K562 (cell line): ENCODE measurements around the gene ITGA11. TPM values are rescaled to one million over a fixed set of nuclear protein-coding genes. Genes with fewer than 3 reads are reported as not detected.

Experiments used
- ARHGAP35 ChIP-seq: fragments of 450-650 bp; IDR thresholded peaks from 2 replicates; pipeline ENCODE4 v1.6.1; 2018; ENCODE audit not compliant: partially characterized antibody
- CREB1 ChIP-seq, 2 experiments: sonication (generic) in 1 of 2; formaldehyde crosslinking in 1 of 2; IDR thresholded peaks; 2 replicates each; pipeline versions ENCODE4 v1.6.1 to v1.8.0; 2012 to 2022; ENCODE audit warnings: inconsistent platforms in 1 of 2, mild to moderate bottlenecking in 1 of 2, missing genetic modification reagents in 1 of 2, moderate library complexity in 1 of 2
- FOXK2 ChIP-seq, 2 experiments: fragments of 450-650 bp; IDR thresholded peaks in 1 of 2; conservative IDR thresholded peaks in 1 of 2; 2 replicates each; pipeline ENCODE4 v1.6.1; 2016; ENCODE audit warnings: low read depth in 2 of 2, mild to moderate bottlenecking in 1 of 2
- FOXM1 ChIP-seq, 2 experiments: fragments of 450-650 bp in 1 of 2; sonication (generic) in 1 of 2; formaldehyde crosslinking in 1 of 2; IDR thresholded peaks; 2 replicates each; pipeline versions ENCODE4 v1.6.1 to v1.9.0; 2017 to 2022; ENCODE audit warnings: low read depth in 2 of 2, mild to moderate bottlenecking in 2 of 2, missing genetic modification reagents in 1 of 2, moderate library complexity in 1 of 2
- HNRNPLL ChIP-seq: fragments of 200-400 bp; formaldehyde crosslinking; IDR thresholded peaks from 2 replicates; pipeline ENCODE4 v1.6.1; 2017; ENCODE audit warnings: low read length, low read depth, mild to moderate bottlenecking; ENCODE audit not compliant: poor library complexity, severe bottlenecking
- NELFE ChIP-seq: IDR thresholded peaks from 2 replicates; pipeline ENCODE4 v1.6.1; 2011; ENCODE audit warnings: mild to moderate bottlenecking; ENCODE audit not compliant: insufficient read depth, insufficient read length
- NR1H2 ChIP-seq: sonication (generic); formaldehyde crosslinking; IDR thresholded peaks from 2 replicates; pipeline ENCODE4 v1.4.0; 2020; ENCODE audit warnings: mild to moderate bottlenecking, missing genetic modification reagents
- POLR2B ChIP-seq: fragments of 450-650 bp; IDR thresholded peaks from 2 replicates; pipeline ENCODE4 v1.6.1; 2018; ENCODE audit warnings: low read depth; ENCODE audit not compliant: partially characterized antibody
- RB1 ChIP-seq: fragments of 450-650 bp; IDR thresholded peaks from 2 replicates; pipeline ENCODE4 v1.6.1; 2017; ENCODE audit warnings: low read depth, mild to moderate bottlenecking
- SAP30 ChIP-seq: fragments of 200-600 bp; sonication (generic); IDR thresholded peaks from 2 replicates; pipeline ENCODE4 v1.6.1; 2012; ENCODE audit warnings: borderline replicate concordance, low read depth, mild to moderate bottlenecking, moderate library complexity, low read length, control low read depth, inconsistent platforms; ENCODE audit not compliant: insufficient read depth, poor library complexity, severe bottlenecking
- SRSF1 ChIP-seq: fragments of 200-400 bp; formaldehyde crosslinking; IDR thresholded peaks from 2 replicates; pipeline ENCODE4 v1.6.1; 2017; ENCODE audit warnings: mild to moderate bottlenecking, low read depth, low read length, moderate library complexity
- ZNF282 ChIP-seq: sonication (generic); formaldehyde crosslinking; IDR thresholded peaks from 2 replicates; pipeline ENCODE4 v1.8.1; 2023; ENCODE audit warnings: missing genetic modification reagents
- ZNF583 ChIP-seq: fragments of 250-450 bp; sonication (Bioruptor Pico); IDR thresholded peaks from 2 replicates; pipeline ENCODE4 v1.4.0; 2020
- polyA plus RNA-seq, 8 experiments: library from polyadenylated mRNA; depleted of rRNA in 4 of 8; stranded (reverse) in 5 of 8; unstranded in 3 of 8; fragments of >200 nt; fragmentation: Nextera tagmentation in 2 of 8; fragmentation: Illumina TruSeq in 1 of 8; extraction: Ambion mirVana in 2 of 8; extraction: Trizol in 1 of 8; gene quantifications; 2 replicates each; pipeline versions ENCODE4 v1.2.1 to v1.2.3, GENCODE V29; 2011 to 2014; ENCODE audit warnings: inconsistent platforms in 1 of 8, missing spikeins in 1 of 8
- total RNA-seq, 7 experiments: library from RNA; depleted of rRNA in 6 of 7; stranded (reverse); fragments of >200 nt in 6 of 7; fragmentation: Illumina TruSeq in 2 of 7; extraction: Trizol in 2 of 7; gene quantifications; 2 replicates each; pipeline versions ENCODE4 v1.2.1 to v1.2.3, GENCODE V29; 2011 to 2021; ENCODE audit warnings: low replicate concordance in 1 of 7
- TF ChIP-seq, protein P1 (sequence below): fragments of 450-650 bp; IDR thresholded peaks from 2 replicates; pipeline ENCODE4 v1.6.1; 2017; ENCODE audit warnings: antibody characterized with exemption, mild to moderate bottlenecking
- TF ChIP-seq, protein P2 (sequence below): sonication (generic); formaldehyde crosslinking; IDR thresholded peaks from 2 replicates; pipeline ENCODE4 v1.8.0; 2022; ENCODE audit warnings: mild to moderate bottlenecking, low read depth, missing genetic modification reagents
- TF ChIP-seq, protein P3 (sequence below): sonication (generic); formaldehyde crosslinking; IDR thresholded peaks from 2 replicates; pipeline ENCODE4 v1.8.0; 2023; ENCODE audit warnings: mild to moderate bottlenecking, missing genetic modification reagents

Gene ITGA11
- total and polyA plus RNA-seq, 9 of the 15 experiments (the other 6 are each of a cell fraction or from before 2014, with no cell fraction given), result 0.01 TPM; not detected in 8

DNA sequence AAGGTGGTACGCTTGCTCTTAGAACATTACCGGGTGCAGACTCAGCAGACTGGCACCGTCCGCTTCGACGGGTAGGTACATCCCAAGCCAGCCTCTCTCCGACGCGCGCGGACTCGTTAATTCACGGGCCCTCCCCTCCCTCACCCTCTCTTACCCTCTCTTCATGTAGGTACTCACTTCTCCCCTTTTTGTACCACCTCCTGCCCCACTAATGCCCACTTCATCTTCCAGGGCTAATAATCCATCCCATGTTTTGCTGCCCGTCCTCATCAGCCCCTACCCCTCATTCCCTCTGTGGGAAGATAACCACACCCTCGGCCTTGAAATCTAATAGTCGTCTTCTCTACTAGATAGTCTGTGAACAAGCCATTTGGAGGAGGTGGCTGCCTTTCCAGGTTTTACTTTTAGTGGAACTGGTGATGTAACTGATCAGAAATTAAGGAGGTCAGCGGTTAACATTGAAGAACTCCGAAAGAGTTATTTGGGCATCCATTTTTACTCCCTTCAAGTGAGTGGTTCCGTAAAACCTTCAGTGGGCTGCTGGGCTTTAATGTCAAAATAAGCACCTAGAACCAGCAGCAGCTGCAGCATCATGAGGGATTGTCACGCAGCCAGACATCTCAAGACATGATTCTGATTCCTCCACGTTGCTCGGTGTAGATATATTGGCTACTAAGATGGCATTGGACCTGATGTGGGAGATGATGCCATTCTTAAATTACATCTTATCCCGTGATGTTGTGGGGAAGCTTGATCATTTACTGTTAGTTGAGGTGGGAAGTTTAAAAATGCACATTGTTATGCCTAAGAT, 153.2 kb downstream of the ITGA11 start (continued):
- TF ChIP-seq CREB1 (IDR thresholded peaks at IDR 0.05) (no peak), CREB1 (CRISPR knock-in tag; IDR thresholded peaks at IDR 0.05) (0 out of 2 replicates have a peak, but pooled peaks have one; percentile 13), ZNF282 (CRISPR knock-in tag) (no peak), SAP30 (no peak), FOXM1 (IDR thresholded peaks at IDR 0.05; ENCODE audit: low read depth) (no peak), FOXM1 (CRISPR knock-in tag; IDR thresholded peaks at IDR 0.05; ENCODE audit: low read depth) (no peak), ARHGAP35 (no peak), ZNF583 (CRISPR knock-in tag) (no peak), POLR2B (peak; percentile 16), SRSF1 (no peak), NELFE (no peak), NR1H2 (no peak), HNRNPLL (no peak), FOXK2 (conservative IDR thresholded peaks at IDR 0.05 in 1 of 2, IDR thresholded peaks at IDR 0.05 in 1 of 2; ENCODE audit: low read depth in 2 of 2) (no peak), RB1 (no peak)
- TF ChIP-seq, protein P1, sequence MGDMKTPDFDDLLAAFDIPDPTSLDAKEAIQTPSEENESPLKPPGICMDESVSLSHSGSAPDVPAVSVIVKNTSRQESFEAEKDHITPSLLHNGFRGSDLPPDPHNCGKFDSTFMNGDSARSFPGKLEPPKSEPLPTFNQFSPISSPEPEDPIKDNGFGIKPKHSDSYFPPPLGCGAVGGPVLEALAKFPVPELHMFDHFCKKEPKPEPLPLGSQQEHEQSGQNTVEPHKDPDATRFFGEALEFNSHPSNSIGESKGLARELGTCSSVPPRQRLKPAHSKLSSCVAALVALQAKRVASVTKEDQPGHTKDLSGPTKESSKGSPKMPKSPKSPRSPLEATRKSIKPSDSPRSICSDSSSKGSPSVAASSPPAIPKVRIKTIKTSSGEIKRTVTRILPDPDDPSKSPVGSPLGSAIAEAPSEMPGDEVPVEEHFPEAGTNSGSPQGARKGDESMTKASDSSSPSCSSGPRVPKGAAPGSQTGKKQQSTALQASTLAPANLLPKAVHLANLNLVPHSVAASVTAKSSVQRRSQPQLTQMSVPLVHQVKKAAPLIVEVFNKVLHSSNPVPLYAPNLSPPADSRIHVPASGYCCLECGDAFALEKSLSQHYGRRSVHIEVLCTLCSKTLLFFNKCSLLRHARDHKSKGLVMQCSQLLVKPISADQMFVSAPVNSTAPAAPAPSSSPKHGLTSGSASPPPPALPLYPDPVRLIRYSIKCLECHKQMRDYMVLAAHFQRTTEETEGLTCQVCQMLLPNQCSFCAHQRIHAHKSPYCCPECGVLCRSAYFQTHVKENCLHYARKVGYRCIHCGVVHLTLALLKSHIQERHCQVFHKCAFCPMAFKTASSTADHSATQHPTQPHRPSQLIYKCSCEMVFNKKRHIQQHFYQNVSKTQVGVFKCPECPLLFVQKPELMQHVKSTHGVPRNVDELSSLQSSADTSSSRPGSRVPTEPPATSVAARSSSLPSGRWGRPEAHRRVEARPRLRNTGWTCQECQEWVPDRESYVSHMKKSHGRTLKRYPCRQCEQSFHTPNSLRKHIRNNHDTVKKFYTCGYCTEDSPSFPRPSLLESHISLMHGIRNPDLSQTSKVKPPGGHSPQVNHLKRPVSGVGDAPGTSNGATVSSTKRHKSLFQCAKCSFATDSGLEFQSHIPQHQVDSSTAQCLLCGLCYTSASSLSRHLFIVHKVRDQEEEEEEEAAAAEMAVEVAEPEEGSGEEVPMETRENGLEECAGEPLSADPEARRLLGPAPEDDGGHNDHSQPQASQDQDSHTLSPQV, result no peak
- TF ChIP-seq, protein P2, sequence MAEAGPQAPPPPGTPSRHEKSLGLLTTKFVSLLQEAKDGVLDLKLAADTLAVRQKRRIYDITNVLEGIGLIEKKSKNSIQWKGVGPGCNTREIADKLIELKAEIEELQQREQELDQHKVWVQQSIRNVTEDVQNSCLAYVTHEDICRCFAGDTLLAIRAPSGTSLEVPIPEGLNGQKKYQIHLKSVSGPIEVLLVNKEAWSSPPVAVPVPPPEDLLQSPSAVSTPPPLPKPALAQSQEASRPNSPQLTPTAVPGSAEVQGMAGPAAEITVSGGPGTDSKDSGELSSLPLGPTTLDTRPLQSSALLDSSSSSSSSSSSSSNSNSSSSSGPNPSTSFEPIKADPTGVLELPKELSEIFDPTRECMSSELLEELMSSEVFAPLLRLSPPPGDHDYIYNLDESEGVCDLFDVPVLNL (CRISPR knock-in tag), result no peak
- TF ChIP-seq, protein P3, sequence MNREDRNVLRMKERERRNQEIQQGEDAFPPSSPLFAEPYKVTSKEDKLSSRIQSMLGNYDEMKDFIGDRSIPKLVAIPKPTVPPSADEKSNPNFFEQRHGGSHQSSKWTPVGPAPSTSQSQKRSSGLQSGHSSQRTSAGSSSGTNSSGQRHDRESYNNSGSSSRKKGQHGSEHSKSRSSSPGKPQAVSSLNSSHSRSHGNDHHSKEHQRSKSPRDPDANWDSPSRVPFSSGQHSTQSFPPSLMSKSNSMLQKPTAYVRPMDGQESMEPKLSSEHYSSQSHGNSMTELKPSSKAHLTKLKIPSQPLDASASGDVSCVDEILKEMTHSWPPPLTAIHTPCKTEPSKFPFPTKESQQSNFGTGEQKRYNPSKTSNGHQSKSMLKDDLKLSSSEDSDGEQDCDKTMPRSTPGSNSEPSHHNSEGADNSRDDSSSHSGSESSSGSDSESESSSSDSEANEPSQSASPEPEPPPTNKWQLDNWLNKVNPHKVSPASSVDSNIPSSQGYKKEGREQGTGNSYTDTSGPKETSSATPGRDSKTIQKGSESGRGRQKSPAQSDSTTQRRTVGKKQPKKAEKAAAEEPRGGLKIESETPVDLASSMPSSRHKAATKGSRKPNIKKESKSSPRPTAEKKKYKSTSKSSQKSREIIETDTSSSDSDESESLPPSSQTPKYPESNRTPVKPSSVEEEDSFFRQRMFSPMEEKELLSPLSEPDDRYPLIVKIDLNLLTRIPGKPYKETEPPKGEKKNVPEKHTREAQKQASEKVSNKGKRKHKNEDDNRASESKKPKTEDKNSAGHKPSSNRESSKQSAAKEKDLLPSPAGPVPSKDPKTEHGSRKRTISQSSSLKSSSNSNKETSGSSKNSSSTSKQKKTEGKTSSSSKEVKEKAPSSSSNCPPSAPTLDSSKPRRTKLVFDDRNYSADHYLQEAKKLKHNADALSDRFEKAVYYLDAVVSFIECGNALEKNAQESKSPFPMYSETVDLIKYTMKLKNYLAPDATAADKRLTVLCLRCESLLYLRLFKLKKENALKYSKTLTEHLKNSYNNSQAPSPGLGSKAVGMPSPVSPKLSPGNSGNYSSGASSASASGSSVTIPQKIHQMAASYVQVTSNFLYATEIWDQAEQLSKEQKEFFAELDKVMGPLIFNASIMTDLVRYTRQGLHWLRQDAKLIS (CRISPR knock-in tag), result 0 out of 2 replicates have a peak, but pooled peaks have one; percentile 55
